ENCODE data around the gene RNU6-1. TPM values are rescaled to one million over a fixed set of nuclear protein-coding genes. Genes with fewer than 3 reads are reported as not detected.
A peak's percentile ranks its signal among the peaks of the same experiment; 100 is the strongest.

Gene RNU6-1
- total RNA-seq, 1 donor from 2014 or later: not detected

DNA sequence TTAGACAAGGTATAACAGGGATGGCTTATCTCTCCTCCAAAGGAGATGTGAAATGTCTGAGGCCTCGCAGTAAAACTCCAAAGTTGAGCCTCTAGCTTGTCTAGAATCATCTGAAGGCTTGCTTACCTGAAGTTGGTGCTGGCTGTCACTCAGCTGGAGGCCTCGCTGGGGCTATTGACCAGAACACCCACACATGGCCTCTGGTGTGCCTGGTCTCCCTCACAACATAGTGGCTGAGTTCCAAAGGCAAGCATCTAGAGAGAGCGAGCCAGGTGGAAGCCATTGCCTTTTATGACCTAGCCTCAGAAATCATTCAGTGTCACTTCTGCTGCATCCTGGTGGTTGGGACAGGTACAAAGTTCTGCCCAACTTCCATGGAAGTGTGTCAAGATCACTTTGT, 17.4 kb upstream of the RNU6-1 start:
- no peak for DNase-seq

DNA sequence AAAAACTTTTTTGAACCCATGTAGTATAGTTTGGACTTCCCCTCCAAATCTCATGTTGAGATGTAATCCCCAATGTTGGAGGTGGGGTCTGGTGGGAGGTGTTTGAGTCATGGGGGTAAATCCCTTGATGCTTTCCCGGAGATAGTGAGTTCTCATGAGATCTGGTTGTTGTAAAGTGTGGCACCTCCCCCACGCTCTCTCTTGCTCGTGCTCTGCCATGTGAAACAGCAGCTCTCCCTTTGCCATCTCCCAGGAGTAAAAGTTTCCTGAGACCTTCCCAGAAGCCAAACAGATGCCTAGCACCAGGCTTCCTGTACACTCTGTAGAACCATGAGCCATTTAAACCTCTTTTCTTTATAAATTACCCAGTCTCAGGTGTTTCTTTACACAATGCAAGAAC, 16.0 kb upstream of the RNU6-1 start:
- no peak for DNase-seq

DNA sequence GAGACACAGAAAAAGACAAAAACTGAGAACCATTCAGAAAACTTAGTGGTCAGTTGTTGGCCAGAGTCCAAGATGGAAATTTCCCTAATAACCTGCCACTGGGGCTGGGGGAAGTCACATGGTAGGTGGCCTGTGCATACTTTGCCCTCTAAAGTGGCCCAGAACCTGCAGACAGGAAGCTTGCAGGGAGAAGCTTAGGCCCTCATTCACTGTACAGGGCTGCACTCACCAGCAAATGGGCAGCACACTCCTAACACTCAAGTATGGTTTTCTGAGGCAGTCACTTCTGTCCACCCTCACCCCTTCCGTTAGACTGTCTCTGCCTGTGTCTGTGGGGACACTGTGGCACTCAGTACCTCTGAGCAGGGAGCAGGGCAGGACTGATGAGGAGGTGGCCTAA, 14.5 kb upstream of the RNU6-1 start:
- DNase-seq: no peak

DNA sequence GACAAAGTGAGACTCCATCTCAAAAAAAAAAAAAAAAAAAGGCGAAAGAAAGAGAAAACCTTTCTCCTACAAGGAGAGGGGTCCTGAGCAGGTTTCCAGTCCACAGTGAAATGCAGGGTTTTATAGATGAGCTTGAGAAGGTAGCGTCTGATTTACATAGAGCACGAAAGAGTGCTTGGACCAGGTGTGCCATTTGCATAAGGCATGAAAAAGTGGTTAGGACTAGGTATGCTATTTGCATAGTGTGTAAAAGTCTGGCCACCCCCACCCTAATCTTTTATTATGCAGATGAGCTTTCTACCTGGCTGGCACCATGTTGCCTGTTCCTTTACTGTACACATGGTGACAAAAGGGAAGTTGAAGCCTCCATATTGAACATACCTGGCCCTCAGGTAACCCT, 13.6 kb upstream of the RNU6-1 start:
- DNase-seq: no peak

DNA sequence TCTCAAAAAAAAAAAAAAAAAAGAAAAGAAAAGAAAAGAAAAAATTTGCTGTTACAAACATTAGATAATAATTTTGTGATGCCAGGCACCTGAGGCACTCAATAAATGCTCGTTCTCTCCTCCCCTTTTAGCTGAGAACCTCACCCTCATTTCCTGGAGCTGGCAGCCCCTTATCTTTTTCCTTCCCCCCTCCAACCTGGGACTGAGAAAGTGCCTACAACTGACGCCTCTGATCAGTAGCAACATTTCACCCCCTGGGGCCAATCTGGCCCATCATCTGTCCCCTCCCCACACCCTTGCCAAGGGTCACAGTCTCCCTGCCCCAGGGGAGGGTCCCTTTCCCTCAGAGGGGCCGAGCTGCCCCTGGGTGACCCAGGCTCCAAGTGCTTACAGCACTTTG, 12.6 kb upstream of the RNU6-1 start:
- no peak for DNase-seq

DNA sequence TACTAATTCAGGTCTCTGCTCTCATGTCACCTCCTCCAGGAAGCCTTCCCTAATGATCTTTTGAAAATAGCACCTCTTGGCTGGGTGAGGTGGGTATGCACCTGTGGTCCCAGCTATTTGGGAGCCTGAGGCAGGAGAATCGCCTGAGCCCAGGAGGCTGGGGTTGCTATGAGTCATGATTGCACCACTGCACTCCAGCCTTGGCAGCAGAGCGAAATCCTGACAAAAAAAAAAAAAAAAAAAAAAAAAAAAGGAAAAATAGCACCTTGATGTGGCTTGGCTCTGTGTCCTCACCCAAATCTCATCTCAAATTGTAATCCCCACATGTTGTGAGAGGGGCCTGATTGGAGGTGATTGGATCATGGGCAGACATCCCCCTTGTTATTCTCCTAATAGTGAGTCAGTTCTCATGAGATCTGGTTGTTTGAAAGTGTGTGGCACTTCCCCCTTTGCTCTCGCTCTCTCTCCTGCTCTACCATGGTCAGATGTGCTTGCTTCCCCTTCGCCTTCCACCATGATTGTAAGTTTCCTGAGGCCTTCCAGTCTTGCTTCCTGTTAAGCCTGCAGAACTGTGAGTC, 11.2 kb upstream of the RNU6-1 start:
- no peak for DNase-seq

DNA sequence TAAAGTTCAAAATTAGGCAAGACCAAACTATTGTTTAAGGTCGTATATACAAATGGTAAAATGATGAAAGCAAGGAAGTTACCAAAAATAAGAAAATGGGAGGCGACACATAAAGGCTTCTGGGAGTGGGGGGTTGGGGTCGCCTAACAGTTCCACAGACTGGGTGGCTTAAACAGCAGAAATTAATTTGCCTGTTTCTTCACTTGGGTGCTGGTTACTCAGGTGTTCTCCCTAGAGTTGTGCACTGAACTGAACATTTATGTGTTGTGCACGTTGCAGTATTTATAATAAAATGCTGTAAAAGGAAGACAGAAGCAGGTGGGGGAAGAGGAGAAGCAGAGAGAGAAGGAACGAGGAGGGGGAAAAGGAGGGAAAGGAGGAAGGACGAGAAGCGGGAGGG, 10.5 kb upstream of the RNU6-1 start:
- no peak for DNase-seq

DNA sequence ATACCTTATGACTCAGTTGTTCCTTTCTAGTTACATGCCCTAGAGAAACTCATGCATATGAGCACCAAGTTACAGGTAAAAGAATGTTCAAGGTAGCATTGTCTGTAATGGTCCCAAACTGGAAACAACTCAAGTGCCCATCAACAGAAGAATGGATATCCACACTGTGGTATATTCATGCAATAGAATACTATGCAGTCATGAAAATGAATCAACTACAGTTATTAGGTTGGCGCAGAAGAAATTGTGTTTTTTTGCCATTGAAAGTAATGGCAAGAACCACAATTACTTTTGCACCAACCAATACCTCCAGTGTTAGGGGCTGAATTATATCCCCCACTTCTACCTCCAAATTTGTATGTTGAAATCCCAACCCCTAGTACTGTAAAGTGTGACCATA, 9.7 kb upstream of the RNU6-1 start:
- no peak for DNase-seq

DNA sequence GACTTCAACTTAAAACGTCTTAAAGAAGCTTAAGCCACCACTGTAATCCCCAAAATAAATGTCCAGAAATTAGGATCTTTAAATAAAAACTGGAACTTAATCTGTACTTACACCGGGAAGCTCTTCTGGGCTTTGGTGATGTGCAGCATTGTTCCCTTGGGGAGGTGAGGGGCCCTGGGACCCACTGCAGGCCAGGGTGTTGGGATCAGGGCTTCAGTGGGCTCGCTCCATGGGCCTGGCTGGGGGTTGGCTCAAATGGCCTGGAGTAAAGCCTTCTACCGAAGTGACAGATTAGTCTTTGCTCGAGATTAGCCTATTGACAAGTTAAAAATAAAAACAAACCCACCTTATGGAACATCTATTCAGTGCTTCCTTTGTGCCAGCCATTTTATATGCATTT, 6.1 kb upstream of the RNU6-1 start:
- no peak for DNase-seq

DNA sequence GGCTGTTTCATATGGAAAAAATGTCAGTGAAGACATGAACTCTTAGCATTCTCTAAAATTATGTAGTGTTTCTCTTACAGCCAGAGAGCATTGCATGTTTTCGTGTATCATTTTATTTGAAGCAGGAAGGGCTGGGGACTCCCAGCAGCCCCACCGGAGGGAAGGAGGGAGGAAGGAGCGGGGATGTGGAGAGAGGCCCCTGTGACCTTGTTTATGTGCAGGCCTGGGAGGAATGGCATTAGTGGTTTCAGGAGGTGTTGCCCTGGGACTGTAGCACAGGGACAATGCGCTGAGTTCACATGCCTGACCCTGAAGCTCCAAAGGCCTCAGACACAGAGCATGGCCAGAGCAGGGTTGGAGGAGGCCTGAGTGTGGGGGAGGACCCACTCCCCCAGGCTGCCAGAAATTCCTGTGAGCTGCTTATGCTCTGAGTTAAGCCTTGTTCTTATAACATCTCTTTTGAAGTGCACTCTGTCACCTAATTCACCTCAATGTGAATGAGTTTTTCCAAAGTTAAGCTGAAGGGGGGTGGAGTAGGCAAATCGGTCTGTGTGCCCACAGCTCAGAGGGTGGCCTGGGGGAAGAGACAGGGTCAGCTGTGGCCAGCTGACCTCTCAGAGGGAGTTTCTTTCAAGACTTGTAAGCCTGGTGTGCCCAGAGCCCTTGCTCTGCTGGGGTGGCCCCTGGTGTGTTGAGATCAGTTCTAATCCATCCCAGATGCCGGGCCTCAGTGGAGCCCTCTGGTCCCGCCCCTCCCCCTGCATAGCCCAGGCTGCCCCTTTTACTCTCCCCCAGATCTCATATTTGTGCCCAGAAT, 3.9 kb upstream of the RNU6-1 start:
- DNase-seq: peak; percentile 54

DNA sequence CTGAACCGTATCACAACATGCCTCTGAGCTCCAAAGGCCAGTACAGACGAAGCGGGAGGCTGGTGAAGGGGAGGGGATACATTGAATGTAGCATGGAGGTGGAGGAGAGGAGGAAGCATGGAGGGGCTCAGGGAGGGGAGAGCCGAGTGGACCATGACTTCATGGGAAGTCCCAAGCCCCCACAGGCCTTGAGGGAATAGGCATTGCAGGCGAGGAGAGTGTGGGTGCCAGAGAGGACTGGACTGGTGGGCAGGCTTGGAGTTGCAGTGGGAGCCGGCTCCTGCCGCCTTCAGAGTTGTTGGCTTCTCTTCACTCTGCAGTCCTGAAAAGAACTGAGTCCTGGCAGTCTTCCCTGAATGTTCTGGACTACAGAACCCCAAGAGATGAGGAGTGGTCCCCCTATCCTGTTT, 3.3 kb upstream of the RNU6-1 start:
- no peak for DNase-seq

DNA sequence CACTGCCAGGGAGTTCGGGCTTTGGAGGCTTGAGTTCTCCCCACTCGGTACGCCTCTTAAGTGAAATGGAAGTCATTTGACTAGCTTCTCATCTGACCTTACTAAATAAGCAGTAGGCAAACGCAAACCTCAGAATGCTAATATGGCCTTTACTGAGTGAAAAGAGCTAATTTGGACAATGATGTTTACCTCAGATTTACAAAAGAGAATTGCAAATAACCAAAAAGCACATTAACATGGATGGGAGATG, 1.6 kb upstream of the RNU6-1 start:
- no peak for DNase-seq

DNA sequence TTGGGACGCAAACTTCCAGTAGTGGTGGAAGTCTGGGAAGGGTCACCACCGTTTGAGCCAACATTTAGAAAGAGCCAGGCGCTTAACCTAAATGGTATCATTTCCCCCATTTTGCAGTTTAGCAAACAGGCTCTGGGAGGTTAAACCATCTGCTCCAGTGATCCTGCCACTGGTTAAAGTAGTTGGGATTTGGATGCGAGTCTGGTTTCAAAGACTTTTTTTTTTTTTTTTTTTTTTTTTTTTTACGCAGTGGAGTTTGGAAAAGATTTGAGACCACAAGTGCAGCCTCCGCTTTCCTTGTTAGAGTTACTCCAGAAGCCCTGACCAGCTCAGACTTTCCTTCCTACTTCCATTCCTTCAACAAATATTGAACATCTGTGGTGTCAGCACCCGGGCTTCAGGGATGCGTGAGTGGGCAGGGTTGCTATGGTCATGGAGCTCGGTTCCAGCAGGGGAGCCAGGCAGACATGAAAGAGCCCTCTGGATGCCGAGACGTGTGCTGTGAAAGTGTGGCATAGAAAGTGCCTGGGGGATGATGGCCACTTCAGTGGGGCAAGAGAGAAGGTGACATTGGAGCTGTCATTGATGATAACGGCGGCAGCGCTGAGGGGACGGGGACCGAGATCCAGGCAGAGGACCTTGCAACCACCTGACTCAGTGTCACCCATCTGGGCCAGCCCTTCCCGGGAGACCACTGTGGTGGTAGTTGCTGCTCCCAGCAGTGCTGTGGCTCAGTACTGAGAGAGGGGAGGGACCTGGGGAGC, 1.1 kb upstream of the RNU6-1 start:
- DNase-seq: peak; percentile 47

DNA sequence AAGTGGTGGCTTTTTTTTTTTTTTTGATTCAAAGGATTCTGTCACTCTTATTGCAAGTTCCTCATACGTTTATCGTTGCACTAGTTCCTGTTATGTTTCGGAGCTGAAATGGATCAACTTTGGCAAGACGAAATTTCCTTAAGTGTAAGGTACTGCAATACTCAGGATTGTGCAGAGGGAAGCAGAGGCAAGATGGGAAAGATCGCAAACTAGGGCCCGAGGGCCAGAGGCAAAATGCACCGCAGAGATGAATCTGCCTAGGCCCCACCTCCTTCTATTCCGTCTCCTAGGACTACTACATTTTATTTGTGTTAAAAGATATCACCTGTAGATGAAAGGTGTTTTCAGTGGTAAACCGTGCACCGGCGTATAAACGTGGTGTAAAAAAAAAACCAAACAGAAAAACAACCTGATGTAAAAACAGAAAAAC, 331 bp downstream of the RNU6-1 start:
- peak; percentile 47 for DNase-seq

DNA sequence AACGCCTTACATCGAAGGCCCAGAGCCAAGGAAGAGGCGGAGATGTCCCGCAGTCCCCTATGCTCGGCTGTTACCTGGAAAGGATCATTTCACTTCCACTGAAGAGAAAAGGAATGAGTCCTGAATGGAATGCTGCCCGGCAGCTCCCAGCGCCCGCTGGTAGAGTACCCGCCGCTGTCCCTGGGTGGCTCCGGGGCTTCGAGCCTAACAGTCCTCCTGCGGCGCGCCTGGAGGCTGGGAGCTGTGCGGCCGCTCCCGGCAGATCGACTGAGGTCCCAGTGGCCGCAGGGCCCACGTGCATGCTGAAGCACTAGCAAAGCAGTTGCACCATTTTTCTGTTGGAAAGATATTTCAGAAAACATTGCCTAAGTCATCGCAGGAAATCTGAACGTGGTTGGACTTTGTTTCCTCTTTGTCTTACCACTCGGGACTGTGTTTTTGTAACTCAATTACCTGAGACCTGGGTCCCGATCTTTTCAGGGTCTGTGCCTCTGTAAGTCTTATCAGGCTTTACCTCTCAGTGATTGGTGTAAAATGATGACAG, 984 bp downstream of the RNU6-1 start:
- no peak for DNase-seq

DNA sequence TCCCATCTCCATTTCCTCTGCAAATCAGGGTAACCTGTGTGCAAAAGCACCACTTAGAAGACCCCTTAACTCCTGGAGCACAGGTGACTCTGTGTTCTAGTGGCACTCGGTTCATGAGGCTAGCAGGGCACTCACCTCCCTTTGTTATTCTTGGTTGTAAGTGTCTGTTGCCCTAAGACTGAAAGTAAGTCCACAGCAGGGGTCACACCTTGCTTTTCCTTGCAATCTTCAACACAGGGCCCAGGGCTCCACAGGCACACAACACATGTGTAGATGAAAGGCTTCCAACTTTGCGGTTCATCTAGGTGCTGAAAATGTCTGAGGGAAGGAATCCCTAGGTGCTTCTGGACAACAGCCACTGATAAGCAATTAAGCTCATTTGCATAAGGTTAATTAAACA, 2.9 kb downstream of the RNU6-1 start:
- DNase-seq: no peak

DNA sequence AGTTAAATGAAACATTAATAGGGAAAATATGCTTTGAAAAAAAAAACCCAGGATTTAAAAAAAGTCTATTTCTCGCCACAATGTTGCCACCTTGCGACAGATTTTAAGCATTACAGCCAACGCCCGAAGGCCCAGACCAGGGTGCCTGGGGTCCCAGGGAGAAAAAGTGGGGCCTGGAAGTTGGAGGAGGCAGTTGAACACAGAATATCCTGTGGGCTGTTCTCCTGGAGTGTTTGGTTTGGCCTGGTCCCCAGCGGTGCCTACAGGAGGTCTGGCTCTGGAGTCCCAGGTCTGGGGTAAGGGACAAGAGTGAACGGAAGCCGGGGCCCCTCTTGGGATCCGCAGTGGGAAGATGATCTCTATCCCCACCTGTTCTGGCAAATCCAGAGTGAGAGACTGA, 3.4 kb downstream of the RNU6-1 start:
- peak; percentile 69 for DNase-seq

DNA sequence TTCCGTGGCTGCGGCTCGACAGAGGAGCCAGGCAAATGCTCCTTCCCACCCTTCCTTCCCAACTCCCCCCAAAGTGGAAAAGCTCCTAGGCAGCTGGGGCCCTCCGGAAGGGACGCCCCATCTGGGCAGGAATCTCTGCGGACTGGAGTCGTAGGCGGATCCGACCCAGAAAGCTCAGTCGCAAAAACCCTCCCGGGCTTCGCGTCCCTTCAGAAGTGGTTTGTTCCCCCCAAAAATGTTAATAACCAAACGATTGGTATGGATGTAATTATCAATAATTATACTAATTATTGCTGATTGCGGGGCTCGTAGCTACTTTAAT, 3.8 kb downstream of the RNU6-1 start:
- no peak for DNase-seq

DNA sequence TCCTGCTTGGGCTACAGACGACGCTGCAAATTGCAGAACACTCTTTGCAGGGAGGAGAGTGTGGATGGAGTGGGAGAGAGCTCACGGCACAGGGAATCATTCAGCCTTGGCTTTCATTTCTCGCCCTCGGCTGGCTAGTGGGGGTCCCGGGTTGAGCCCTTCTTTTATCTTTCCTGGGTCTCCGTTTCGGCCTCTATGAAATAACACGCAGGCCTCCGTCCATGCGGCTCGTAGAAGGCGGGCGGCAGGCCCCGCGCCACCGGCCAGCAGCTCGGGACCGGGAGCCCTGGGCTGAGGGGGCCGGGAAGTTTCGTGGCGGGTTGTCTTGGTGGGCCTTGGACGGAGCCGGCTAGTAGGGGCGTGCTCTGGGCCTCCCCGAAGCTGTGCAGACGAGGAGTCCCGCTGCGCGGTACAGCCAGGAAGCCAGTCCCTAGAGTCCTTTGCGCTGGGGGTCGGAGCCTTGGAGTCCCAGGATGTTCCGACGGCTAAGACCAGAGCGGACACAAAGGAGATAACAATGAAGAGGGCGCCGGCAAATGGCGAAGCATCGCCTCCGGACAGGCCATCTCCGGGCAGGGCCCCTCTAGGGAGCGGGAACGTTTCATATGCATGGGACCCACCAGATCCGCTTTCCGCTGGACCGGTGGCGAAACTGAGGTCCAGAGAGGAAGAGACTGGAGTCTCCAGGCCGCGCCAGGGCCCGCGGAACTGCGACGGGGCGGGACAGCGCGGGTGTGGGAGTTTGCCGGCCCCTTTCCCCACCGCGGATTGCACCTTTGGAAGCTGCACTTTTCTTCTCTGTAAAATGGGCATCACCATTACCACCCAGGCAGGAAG, 4.3 kb downstream of the RNU6-1 start:
- no peak for DNase-seq

DNA sequence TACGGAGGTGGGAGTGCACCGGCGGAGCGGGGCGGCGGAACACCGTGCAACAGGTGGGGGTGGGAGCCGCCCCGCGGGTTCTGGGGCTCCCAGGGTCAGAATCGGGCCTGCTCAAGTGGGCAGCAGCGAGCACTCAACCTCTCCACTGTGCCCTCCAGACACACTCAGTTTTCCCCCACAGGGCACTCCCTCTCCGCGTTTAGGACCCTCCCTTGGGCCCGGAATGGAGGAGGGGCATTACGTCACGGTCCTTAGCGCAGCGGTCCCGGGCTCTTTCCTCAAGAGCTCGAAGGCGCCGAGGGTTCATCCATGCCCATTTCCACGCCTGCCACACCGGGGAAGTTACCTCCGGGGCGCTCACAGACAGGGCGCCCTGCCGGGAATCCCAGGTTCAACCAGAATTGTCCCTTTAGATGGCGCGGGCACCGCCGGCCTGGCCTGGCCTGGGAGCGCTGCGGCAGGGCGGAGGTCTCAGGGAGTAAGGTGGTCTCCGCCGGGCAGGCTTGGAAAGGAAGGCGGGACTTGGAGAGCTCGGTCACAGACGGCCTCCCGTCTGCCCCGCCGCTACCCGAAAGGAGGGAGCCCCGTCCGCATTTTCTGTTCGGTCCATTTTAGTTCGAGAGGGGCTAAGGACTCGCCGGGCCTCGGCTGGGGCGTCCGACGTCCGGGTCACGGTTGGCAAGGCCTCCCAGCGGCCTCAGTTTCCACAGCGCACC, 5.1 kb downstream of the RNU6-1 start:
- no peak for DNase-seq

DNA sequence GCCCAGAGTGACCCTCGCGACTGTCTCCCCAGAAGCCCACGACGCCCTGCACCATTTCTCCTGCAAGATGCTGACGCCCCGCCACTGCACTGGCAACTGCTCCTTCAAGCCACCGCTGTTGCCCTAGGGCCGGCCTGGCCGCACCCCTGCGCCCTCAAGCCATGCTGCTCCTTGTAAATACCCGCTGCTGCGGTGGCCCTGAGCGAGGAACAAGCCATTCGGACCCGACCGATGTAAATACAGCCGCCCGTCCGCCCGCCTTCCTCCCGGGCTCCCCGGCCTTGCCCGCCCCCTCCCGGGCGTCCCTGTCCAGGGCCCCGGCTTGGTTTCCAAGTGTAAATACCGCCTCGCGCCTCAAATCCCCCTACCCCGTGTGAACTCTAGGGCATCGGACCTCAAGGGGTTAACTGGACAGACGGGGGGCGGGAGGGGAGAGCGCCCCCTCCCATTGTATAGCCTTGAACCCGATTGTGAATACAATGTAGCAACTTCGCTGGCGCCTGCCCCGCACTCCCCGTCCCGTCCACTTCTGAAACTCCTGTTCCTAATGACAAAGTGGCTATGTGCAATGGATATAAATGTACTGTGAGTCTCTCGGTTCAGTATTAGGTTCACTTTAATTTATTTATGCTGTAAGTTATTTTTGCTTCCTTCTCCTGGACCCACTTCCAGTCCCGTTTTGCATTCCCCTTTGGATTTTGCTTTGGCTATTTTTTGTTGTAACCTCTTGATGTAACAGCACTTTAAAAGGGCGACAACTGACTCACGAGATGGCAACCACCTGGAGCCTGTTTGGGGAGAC, 5.9 kb downstream of the RNU6-1 start:
- DNase-seq: peak; percentile 62

Measured in dermis blood vessel endothelial cell (primary cell).